Loucy (cell line): Measurements from ENCODE around the gene PLSCR1.

Source experiments
- H2AFZ ChIP-seq: fragments of 200-600 bp; sonication (generic); 2 replicates; pipeline ENCODE4 v1.6.0; 2016; ENCODE audit warnings: antibody characterized with exemption, mild to moderate bottlenecking, low read length, moderate library complexity
- H3F3A ChIP-seq: fragments of 200-600 bp; 2 replicates; pipeline ENCODE4 v1.6.0; 2016; ENCODE audit warnings: antibody characterized with exemption, low read depth, mild to moderate bottlenecking
- H3K27me3 ChIP-seq: fragments of 200-600 bp; sonication (generic); 2 replicates; pipeline ENCODE4 v1.6.1; 2014; ENCODE audit warnings: low read length, mild to moderate bottlenecking; ENCODE audit not compliant: insufficient read depth, poor library complexity, severe bottlenecking
- H3K36me3 ChIP-seq: fragments of 200-600 bp; sonication (generic); 2 replicates; pipeline ENCODE4 v1.6.1; 2016; ENCODE audit warnings: low read length; ENCODE audit not compliant: insufficient read depth
- H3K4me1 ChIP-seq: fragments of 200-600 bp; sonication (generic); 2 replicates; pipeline ENCODE4 v1.5.1; 2014; ENCODE audit warnings: low read length, mild to moderate bottlenecking; ENCODE audit not compliant: insufficient read depth, poor library complexity, severe bottlenecking
- H3K4me2 ChIP-seq: fragments of 200-600 bp; sonication (generic); 2 replicates; pipeline ENCODE4 v1.6.0; 2014; ENCODE audit warnings: antibody characterized with exemption, low read length, low read depth, mild to moderate bottlenecking; ENCODE audit not compliant: poor library complexity, severe bottlenecking
- H3K4me3 ChIP-seq: fragments of 200-600 bp; sonication (generic); 2 replicates; pipeline ENCODE4 v1.5.1; 2014; ENCODE audit warnings: low read length, mild to moderate bottlenecking, mixed read lengths; ENCODE audit not compliant: poor library complexity, severe bottlenecking
- H3K79me2 ChIP-seq: fragments of 200-600 bp; sonication (generic); 2 replicates; pipeline ENCODE4 v1.6.1; 2014; ENCODE audit warnings: low read length; ENCODE audit not compliant: insufficient read depth
- H3K9ac ChIP-seq: fragments of 200-600 bp; sonication (generic); 2 replicates; pipeline ENCODE4 v1.6.0; 2014; ENCODE audit warnings: mild to moderate bottlenecking, low read depth, low read length, moderate library complexity; ENCODE audit not compliant: poor library complexity, severe bottlenecking
- H3K9me2 ChIP-seq: fragments of 200-600 bp; sonication (generic); replicated peaks from 2 replicates; pipeline ENCODE4 v1.6.1; 2016; ENCODE audit warnings: low read depth, low read length, mixed read lengths
- H3K9me3 ChIP-seq: fragments of 200-600 bp; sonication (generic); 2 replicates; pipeline ENCODE4 v1.6.1; 2014; ENCODE audit warnings: mild to moderate bottlenecking, antibody characterized with exemption, low read length, low read depth; ENCODE audit not compliant: insufficient read depth
- H4K20me1 ChIP-seq: fragments of 200-600 bp; sonication (generic); 2 replicates; pipeline ENCODE4 v1.6.0; 2014; ENCODE audit warnings: antibody characterized with exemption, low read length, mild to moderate bottlenecking; ENCODE audit not compliant: insufficient read depth, poor library complexity, severe bottlenecking
- EZH2phosphoT487 ChIP-seq: fragments of 200-600 bp; IDR thresholded peaks from 2 replicates; pipeline ENCODE4 v1.6.1; 2018; ENCODE audit warnings: antibody characterized with exemption, mild to moderate bottlenecking, moderate library complexity, borderline replicate concordance
- TF ChIP-seq, protein P1 (sequence below): fragments of 200-600 bp; sonication (generic); conservative IDR thresholded peaks from 2 replicates; pipeline ENCODE4 v1.5.1; 2014; ENCODE audit warnings: mild to moderate bottlenecking, antibody characterized with exemption, low read length

PLSCR1 gene

DNA sequence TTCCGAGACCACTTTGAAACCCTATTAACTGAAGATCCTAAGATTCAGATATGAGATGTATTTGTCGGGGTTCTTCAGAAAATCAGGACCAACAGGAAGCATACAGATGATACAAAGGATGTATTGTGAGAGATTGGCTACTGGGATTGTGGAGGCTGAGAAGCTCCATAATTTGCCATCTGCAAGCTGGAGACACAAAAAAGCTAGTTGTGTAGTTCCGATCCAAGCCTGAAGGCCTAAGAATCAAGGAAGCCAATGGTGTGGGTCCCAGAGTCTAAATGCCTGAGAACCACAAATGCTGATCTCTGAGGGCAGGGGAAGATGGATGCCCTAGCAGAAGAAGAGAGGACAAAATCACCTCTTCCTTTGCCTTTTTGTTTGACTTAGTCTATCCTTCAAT is 10.9 kb upstream of the PLSCR1 start:
- TF ChIP-seq, protein P1, sequence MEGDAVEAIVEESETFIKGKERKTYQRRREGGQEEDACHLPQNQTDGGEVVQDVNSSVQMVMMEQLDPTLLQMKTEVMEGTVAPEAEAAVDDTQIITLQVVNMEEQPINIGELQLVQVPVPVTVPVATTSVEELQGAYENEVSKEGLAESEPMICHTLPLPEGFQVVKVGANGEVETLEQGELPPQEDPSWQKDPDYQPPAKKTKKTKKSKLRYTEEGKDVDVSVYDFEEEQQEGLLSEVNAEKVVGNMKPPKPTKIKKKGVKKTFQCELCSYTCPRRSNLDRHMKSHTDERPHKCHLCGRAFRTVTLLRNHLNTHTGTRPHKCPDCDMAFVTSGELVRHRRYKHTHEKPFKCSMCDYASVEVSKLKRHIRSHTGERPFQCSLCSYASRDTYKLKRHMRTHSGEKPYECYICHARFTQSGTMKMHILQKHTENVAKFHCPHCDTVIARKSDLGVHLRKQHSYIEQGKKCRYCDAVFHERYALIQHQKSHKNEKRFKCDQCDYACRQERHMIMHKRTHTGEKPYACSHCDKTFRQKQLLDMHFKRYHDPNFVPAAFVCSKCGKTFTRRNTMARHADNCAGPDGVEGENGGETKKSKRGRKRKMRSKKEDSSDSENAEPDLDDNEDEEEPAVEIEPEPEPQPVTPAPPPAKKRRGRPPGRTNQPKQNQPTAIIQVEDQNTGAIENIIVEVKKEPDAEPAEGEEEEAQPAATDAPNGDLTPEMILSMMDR = no peak
- TF ChIP-seq EZH2phosphoT487 = no peak

DNA sequence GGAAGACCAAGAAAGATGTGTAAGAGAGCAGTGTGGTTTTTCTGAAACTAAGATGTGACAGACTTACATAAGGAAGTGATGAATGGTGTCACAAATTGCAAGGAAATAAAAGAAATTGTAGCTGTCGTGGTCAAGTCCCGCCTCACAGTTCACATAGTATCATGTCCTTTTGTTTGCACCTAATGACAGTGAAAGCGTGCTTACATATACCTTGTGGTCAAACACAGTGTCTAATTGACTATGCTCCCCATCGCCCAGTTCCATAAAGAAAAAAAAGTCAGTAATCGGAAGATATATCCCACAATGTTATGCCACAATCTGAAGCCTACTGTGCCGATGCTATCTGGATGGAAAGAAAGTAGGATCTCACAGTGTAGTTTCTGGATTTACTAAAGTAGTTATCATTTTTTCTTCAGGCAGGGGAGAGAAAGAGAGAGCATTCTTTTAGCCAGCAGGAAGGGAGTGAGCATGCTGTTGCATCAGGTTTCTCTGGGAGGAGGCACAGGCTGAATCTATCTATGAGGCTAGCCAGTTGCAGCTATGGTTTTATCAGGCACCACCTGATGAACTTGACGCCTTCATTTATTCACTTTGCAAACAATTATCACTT is 9.8 kb upstream of the PLSCR1 start:
- H3K9me3 ChIP-seq = no peaks in the 10 kb centered on the region
- TF ChIP-seq EZH2phosphoT487 = no peak
- TF ChIP-seq, protein P1 = no peak
- no peak overlapping the region for H3K4me2 ChIP-seq
- H3K9me2 ChIP-seq = no peaks in the 10 kb centered on the region
- no peak overlapping the region for H3K4me3 ChIP-seq
- H3K9ac ChIP-seq = no peak overlapping the region
- H2AFZ ChIP-seq = no peak overlapping the region; the same call in 1 of the 2 replicates
- no peaks in the 10 kb centered on the region for H3F3A ChIP-seq
- H3K4me1 ChIP-seq = peaks cover 14% of the 10 kb centered on the region
- H4K20me1 ChIP-seq = no peaks in the 10 kb centered on the region
- H3K79me2 ChIP-seq = no peaks in the 10 kb centered on the region
- no peaks in the 10 kb centered on the region for H3K36me3 ChIP-seq
- no peaks in the 10 kb centered on the region for H3K27me3 ChIP-seq

More for the DNA sequence above, 10.9 kb upstream of the PLSCR1 start:
- no peaks in the 10 kb centered on the region for H3K36me3 ChIP-seq
- no peaks in the 10 kb centered on the region for H3F3A ChIP-seq
- H4K20me1 ChIP-seq = no peaks in the 10 kb centered on the region
- H3K9ac ChIP-seq = no peak overlapping the region
- H3K9me2 ChIP-seq = no peaks in the 10 kb centered on the region
- no peak overlapping the region for H3K4me2 ChIP-seq
- H3K27me3 ChIP-seq = no peaks in the 10 kb centered on the region
- no peaks in the 10 kb centered on the region for H3K79me2 ChIP-seq
- no peak overlapping the region for H2AFZ ChIP-seq
- peaks cover 7% of the 10 kb centered on the region for H3K4me1 ChIP-seq
- H3K9me3 ChIP-seq = no peaks in the 10 kb centered on the region
- no peak overlapping the region for H3K4me3 ChIP-seq

DNA sequence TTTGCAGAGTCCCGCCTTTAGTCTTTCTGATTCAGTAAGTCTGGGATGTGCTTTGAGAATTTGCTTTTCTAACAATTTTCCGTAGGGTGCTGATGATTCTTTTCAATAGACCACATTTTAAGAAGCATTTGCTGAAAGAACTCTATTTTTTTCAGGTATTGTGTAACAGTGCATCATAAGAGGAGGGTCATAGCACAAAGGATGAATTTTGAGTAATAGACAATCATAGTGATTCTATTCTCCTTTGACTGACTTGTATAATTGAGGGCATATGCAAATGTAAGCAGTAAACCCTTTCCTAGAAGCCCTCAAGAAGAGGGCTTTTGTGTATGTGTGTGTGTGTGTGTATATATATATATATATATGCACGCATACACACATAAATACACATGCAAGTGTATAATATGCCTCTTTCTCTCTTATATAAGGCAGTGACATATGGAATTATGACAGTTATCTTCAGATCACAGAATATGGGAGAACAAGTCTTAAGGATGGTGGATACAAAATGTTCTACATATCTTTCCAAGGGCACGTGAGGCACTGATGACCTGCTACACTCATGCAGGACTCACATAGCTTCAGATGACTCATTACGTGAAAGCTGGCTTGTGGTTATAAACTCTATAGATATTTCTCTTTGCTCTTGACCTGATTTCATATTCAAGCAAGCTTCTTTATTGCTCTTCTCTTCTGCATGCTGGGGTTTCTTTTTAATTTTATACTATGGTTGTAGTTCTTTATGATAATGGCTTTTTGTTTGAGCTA is 6.5 kb upstream of the PLSCR1 start:
- peaks cover 14% of the 10 kb centered on the region for H3K4me1 ChIP-seq
- peak overlapping the region; percentile 59 for H3K4me3 ChIP-seq
- no peak for TF ChIP-seq EZH2phosphoT487
- TF ChIP-seq, protein P1 = no peak

More for the DNA sequence above, 6.5 kb upstream of the PLSCR1 start:
- no peaks in the 10 kb centered on the region for H4K20me1 ChIP-seq
- H2AFZ ChIP-seq = peak overlapping the region; percentile 91
- H3K9me2 ChIP-seq = no peaks in the 10 kb centered on the region
- H3F3A ChIP-seq = peaks cover 3% of the 10 kb centered on the region; the same call in 1 of the 2 replicates
- no peak overlapping the region for H3K9ac ChIP-seq
- no peaks in the 10 kb centered on the region for H3K9me3 ChIP-seq
- peak overlapping the region; percentile 72 for H3K4me2 ChIP-seq
- no peaks in the 10 kb centered on the region for H3K27me3 ChIP-seq
- H3K36me3 ChIP-seq = no peaks in the 10 kb centered on the region
- no peaks in the 10 kb centered on the region for H3K79me2 ChIP-seq
